22Rv1 (cell line): ENCODE measurements around the gene GCN1.

ENCODE experiments used
- ZFX ChIP-seq: fragments of 450-650 bp; IDR thresholded peaks from 2 replicates; pipeline ENCODE4 v1.6.1; 2017; ENCODE audit warnings: antibody characterized with exemption, borderline replicate concordance
- TF ChIP-seq, protein P1 (sequence below): fragments of 450-650 bp; IDR thresholded peaks from 2 replicates; pipeline ENCODE4 v1.5.1; 2017; ENCODE audit warnings: mild to moderate bottlenecking

- TF ChIP-seq, protein P1, sequence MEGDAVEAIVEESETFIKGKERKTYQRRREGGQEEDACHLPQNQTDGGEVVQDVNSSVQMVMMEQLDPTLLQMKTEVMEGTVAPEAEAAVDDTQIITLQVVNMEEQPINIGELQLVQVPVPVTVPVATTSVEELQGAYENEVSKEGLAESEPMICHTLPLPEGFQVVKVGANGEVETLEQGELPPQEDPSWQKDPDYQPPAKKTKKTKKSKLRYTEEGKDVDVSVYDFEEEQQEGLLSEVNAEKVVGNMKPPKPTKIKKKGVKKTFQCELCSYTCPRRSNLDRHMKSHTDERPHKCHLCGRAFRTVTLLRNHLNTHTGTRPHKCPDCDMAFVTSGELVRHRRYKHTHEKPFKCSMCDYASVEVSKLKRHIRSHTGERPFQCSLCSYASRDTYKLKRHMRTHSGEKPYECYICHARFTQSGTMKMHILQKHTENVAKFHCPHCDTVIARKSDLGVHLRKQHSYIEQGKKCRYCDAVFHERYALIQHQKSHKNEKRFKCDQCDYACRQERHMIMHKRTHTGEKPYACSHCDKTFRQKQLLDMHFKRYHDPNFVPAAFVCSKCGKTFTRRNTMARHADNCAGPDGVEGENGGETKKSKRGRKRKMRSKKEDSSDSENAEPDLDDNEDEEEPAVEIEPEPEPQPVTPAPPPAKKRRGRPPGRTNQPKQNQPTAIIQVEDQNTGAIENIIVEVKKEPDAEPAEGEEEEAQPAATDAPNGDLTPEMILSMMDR, result no peak
- no peak for TF ChIP-seq ZFX
These were observed 64.5 kb downstream of the GCN1 start for GRCh38 chr12:120130011-120130410.
